Middle frontal gyrus (tissue), 1 donor: ENCODE measurements around the gene CYBC1.
"Not testable (repeated sequence)": the region's sequence is repeated elsewhere in the genome, so short reads cannot be mapped to it uniquely, and the experiment has no call there.

Experiments used
- DNase-seq: peaks from one replicate; pipeline ENCODE4 v3.0.0-alpha.2; 2015; ENCODE audit warnings: low spot score; ENCODE audit errors: extremely low spot score

Gene CYBC1

DNA sequence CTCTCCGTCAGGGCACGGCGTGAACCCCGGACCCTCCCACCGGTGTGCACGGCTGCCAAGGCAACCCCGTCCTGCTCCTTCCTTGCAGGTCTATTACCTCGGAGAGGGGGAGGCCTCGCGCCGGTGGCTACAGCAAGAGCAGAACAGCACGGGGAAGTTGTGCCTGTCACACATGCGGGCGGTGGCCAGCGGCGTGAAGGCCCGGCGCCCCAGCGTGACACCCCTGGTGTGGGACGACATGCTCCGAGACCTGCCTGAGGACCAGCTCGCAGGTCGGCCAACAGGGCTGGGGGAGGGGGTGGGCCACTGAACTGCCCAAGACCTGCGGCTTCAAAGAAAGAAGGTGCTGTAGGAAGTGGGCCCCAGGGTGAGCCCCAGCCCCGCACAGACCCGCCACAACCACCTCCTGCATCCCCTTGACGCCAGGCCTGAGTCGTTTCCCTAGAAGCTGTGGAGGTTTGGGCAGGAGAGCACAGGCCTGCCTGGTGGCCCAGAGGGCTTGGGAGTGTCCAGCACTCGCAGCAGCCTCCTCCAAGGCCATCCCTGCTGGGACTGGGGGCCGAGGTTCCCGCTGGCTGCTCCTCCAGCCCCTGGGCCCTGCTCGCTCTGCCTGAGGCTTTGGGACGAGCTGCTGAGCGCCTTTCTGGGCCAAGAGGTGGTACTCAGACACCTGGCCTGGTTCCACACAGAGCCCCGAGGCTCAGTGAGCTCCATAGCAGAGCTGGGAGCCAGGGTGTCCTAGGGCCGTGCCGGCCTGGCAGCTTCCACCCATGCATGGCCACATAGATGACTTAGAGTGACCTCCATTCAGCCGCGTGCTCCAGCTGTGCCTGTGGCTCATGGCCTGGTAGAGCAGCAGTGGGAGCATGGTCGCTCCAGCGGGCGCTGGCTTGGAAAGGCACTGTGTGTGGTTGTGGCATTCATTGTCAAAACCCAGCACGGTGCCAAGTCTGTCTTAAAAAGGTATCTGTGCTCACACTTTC lies 14.7 kb downstream of the CYBC1 start:
- no peak for DNase-seq

DNA sequence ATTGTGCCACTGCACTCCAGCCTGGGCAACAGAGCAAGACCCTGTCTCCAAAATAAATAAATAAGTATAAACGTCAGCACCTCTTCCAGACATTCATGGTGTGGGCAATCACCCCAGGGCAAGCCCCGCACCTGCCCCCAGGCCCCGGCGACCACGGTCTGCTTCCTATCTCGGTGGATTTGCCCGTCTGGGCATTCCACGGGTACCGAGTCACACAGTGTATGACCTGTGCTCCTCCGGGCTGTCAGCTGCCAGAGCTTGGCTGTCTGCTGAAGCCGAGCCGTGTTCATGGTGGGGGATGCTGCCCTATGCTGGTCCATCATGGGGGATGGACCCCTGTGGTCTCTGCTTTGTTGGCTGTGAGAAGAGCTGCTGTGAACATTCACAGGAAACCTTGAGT lies 15.4 kb downstream of the CYBC1 start:
- DNase-seq: no peak

DNA sequence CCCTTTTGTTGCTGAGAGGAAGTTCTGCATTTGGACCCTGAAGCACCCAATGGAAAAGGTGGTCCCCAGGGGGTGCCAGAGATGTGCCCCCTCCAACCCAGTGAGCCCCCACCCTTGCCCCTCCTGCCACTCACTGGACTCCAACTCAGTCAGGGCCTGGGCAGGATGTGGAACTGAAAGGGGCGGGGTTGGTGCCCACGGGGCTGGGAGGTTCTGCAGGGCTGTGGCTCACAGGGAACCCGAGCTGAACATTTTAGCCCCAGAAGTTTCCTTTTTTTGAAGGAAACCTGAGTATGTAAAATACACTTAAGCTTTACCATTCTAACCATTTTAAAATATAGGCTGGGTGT lies 16.4 kb downstream of the CYBC1 start:
- DNase-seq: no peak

DNA sequence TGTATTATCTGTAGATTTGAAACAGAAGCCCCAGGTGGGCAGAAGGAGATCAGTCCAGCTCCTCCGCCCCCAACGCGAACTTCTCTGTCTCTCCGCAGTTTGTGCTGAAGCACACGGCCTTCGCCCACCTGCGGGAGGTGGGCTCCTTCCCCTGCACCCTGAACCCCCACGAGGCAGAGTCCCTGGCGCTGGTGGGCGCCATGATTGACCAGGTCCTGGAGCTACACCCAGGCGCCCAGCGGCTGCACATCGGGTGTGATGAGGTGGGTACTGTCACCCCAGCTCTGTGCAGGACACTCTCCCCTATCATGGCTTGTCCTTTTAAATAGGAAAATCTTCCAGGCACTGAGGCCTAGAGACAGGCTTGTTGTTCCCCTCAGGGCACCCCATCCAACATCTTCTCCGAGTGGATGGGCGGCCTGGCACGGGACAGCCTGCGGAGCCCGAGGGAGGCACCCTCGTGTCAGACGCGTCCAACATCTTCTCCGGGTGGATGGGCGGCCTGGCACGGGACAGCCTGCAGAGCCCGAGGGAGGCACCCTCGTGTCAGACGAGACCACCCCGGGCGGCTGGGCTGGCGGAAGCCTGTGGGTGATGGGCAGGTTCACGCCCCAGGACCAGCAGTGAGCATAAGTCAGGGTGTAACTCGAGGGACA lies 16.9 kb downstream of the CYBC1 start:
- DNase-seq: no peak

DNA sequence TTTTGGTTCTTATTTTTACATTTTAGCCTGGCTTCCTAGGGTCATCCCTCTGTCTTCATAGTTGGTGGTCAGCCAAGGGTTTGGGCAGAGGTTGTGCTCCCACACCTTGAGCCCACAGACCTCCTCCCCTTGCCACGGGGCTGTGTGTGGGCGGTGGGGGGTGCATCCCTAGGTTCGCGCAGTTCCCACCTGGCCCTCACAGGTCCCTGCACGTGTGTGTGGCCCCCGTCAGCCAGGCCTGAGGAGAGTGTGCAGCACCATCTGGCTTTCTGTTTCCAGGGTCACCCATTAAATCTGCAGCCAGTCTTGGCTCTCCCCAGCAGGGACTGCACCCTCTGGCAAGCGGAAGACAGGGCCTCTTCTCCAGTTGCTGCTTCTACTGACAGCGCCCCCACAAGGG lies 18.5 kb downstream of the CYBC1 start:
- DNase-seq: no peak

DNA sequence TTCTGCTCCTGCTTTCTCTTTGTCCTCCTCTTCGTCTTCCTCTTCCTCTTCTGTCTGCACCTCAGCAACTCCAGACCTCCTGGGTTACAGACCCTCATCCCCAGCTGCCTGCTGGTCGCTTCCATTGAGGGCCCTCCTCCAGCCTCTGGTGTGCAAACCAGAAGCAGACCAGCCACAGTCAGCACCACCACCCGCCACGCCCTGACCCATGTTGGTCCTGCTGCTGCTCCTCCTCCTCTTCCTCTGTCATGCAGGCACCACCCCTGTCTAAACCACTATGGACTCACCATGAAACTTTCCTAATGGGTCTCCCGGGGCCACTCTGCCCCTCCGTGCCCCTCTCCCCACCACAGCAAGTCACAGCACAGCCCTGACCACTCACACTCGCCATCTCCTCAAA lies 20.7 kb downstream of the CYBC1 start:
- no peak for DNase-seq

DNA sequence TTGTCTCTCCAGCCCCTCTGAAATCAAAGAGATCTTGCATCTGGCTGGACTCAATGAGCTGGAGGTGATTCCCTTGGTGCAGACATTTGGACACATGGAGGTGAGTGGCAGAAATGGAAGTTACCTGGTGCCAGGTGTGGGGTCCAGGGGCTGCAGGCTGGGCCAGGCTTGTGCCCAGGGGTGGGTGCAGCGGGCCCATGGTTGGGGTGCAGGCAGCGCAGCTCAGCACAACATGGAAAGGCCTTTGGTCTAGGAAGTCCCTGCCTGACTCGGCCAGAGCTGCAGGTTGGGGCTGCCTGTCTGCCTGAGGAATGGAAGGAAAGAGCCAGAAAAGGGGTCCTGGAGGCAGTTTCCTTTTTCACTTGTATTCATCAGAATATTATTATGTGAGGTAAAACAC lies 22.0 kb downstream of the CYBC1 start:
- DNase-seq: no peak

DNA sequence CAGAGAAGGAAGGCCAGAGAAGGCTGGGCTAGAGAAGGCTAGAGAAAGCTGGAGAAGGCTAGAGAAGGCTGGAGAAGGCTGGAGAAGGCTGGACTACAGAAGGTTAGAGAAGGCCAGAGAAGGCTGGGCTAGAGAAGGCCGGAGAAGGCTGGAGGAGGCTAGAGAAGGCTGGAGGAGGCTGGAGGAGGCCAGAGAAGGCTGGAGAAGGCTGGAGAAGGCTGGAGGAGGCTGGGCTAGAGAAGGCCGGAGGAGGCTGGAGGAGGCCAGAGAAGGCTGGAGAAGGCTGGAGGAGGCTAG lies 25.7 kb downstream of the CYBC1 start:
- no peak for DNase-seq

DNA sequence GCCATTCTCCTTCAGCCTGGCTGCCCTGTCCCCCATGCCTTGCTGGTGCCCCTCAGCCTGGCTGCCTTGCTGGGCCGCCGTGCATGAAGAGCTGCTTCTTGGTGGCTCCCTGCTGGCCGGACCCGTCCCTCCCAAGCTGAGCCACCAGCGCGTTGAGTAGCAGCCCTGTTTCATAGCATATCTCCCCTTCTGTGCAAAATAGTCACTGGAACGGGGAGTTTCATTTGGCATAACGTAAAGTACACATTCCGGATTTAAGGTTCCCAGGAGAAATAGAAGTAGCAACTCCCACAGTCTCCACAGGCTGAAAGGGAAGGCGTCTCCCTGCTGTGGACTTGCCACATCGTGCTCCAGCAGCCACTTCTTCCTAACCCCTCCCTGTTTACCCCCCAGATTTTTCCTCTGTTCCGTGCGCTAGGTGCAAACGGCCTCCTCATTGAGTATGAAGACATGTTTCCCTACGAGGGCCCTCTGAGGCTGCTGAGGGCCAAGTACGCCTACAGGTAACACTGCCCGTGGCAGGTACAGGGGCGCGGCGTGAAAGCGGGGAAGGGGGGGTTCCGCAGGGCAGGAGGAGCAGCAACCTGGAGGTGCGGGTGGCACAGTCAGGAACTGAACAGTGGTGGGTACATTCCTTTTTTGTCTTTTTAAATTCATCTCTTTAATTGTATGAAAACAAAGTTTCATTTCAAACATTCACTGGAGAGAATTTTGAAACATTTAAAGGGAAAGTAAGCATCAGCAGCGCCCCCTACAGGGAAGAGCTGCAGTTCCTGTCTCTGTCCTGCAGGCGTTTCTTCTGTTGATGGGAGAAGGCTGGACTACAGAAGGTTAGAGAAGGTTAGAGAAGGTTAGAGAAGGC lies 26.3 kb downstream of the CYBC1 start:
- DNase-seq: peak; percentile 36

DNA sequence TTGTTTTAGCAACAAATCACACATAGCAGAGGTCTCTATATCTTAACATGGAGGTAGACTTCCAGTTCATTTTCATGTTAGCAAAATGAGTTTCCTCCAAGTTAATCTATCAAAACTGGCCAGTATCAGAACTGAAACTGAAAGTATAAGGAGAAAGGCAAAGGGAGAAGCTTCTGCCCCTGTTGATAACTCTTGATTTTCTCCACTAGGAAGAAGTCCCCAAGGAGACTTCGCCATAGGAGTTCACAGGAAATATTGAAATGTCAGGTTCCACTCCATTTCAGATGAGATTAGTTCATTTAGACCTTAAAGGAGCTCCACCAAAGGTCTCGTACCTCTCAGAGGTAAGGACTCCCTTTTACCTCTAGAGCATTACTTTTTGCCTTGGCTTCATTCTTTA lies 31.0 kb downstream of the CYBC1 start:
- no peak for DNase-seq

DNA sequence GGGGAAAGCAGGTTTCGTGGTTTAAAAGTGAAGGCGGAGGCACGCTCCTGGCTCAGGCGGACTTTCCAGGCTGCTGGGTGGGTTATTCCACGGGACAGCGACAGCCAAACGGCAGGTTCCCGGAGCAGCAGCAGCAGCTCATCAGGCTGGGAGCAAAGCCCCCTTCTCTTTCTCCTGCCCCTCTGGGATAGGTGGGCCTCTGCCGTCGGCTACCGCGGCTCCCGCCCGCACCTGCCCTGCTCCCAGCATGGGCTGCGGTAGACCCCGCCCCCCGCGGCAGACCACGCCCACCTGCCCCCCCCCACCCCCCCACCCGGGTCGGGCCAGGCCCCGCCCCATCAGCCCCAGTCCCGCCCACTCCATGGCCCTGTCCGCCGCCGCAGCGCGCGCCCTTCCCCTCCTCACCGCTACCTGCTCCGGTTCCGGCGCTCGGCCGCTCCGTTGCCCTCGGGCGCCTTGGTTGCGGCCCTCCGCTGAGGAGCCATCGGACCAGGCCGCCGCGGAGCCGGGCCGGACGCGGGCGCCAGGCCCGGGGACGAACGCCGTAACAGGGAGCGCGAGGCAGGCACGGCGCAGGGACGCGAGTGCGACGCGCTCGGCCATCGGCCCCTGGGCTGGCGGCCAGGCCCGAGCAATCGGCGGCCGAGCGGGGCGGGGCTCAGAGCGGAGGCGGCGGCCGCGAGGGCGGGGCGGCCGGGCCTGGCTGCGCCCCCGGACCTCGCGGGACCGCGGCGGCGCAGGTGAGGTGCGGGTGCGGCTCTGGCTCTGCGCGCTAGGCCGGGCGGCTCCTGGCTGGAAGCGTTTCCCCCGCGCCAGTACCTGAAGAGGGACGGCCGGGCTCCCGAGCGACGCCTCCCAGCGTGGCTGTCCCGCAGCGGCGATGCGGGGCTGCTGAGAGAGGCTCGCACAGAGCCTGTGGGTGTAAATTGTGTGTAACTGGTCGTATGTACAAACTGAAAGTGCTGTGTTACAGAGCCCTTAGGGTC lies 32.3 kb downstream of the CYBC1 start, which contains the start of the genes HEXD and OGFOD3:
Gene HEXD (plus strand): TSS at position 347 of the 986 bp plus-strand sequence. CDS start 1,453 bp downstream, outside the sequence.
Gene OGFOD3 (minus strand): TSS at position 586 of the 986 bp plus-strand sequence. CDS start 101 bp downstream, at position 485.
- peak; percentile 76 for DNase-seq

DNA sequence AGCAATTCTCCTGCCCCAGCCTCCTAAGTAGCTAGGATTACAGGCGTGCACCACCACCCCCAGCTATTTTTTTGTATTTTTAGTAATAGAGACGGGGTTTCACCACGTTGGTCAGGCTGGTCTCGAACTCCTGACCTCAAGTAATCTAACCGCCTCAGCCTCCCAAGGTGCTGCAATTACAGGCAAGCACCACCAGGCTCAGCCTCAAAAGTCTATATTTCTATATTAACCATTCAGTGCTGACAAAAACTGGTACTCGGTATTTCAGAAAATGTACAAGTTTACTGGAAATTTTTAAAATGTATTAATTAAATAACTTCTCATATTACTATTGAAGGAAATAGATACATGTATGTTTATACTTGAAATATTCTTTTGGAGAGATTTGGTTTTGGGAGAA lies 33.8 kb downstream of the CYBC1 start:
- DNase-seq: no peak

DNA sequence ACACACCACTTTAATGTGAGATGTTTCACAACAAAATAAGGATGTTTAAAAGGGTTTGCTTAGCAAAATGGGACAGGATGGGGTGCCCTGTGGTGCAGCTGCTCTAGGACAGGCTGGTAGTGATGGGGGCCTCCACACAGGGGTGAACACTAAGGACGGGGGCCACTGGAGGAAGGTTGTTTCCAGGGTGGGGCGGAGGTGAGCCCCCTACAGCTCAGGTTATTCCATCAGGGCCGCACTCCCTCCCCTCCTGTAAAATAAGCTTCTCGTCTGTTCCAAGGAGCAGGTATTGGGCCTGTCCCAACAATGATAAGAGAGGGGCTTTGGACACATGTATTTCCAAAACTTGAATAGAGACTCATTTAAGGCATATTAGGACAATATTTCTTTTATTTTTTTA lies 34.3 kb downstream of the CYBC1 start:
- no peak for DNase-seq

DNA sequence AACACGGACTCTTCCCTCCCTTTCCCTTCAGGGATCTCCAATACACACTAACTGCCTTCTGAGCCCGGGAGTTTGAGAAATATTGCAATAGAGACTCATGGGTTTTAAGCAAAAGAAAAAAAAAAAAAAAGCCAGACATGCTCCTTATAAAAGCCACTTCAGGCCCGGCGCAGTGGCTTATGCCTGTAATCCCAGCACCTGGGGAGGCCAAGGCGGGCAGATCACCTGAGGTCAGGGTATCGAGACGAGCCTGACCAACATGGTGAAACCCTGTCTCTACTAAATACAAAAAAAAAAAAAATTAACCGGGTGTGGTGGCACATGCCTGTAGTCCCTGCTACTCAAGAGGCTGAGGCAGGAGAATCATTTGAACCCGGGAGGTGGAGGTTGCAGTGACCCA lies 34.8 kb downstream of the CYBC1 start:
- no peak for DNase-seq

DNA sequence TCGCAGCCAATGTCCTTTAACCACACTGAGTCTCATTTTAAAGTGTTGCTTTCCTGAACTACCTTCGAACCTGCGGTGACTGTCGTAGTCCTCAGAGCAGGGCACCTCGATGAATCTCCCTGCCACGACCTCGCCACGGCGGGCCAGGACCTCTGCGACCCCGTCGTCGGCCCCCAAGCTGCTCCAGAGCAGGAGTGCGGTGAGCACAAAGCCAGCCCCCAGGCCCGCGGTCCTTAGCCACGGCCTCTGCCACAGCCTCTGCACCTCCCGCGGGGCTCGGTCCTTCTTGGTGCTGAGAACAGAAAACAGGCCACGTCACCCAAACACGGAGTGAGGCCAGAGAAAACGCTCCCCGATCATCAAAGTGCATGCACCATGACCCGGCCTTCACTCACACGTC lies 35.2 kb downstream of the CYBC1 start:
- no peak for DNase-seq

DNA sequence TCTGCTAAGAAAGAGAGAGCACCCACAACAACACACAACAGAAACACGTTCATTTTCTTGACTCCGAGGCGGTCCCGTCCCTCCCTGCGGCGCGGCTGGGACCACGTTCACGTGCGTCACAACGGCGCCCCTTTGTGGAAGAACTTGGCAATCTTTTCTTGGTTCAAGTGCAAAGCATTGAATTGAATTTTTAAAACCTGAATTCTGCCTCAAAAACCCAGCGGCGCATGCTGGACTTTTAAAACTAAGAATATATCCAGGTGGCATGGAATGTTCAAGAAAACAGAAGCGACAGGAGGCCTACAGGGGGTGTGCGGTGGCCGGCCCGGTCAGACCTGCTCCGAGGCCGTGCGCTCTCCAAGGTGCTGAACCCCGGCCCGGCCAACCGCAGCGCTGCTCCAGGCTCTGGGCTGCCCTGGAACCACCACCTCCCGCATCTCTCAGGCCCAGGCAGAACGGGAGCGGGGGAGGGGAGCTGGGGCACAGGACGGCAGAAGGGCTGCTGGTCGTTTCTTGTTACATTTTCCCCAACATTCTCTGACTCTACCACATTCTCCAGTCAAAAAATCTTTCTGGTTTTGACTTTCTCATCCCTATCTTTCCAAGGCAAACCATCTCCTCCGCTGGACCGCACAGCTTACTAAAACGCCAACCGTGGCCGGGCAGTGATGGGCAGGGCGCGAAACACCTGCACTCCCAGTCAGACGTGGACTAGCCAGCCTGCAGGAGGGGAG lies 35.8 kb downstream of the CYBC1 start:
- peak; percentile 50 for DNase-seq

DNA sequence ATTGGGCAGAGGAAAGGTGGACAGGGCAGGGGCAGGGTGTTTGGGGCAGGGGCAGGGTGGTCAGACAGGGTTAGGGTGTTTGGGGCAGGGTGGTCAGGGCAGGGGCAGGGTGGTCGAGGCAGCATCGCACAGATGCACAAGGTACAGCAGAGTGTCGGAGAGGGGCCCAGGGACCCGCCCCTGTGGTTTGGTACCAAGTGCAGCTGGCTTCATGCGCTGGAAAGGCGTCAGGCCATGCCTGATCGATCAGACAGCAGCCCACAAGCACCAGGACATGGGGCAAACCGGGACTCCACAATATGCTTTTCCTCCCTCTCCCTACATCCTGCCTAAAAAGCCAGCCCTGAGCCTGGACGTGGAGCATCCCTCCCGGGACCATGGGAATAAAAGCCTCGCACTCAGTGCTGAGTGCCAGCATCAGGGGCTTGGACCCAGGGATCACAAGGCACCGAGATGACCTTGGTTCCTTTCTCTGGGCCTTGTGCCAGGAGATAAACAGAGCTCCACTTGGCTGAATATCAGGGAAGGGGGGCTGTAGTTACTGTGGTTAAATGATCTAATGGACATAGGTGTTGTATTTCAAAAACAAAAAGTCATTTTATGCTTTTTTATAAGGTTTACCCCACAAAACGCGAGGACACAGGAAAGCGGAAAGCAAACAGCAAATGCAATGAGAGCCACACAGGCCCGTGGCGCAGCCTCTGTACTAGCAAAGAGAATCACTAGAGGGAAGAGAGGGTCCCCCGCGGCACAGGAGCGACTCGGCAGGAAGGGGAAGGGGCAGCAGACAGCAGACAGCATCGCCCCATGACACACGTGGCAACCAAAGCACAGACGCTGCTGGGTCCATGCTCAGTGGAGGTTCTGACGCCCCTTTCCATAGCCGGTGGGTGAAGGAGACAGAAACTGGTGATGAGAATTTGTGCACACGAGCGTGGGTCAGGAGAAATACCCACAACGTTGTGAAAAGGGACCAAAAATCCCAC lies 37.7 kb downstream of the CYBC1 start:
- no peak for DNase-seq

DNA sequence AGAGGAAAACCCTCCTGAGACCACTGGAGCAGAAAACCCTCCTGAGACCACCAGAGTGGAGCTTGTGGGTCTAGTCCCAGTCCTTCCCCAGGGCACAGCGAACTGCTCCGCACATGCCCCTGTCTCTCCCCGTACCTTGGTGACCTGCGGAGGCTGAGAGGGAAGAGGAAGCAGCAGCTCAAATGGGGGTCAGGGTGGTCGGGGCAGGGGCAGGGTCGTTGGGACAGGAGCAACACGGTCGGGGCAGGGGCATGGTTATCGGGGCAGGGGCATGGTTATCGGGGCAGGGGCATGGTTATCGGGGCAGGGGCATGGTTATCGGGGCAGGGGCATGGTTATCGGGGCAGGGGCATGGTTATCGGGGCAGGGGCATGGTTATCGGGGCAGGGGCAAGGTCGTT lies 38.5 kb downstream of the CYBC1 start:
- not testable (repeated sequence) for DNase-seq
